Keratinocyte (primary cell): ENCODE data around the gene UNKL. TPM values are rescaled to one million over a fixed set of nuclear protein-coding genes. Genes with fewer than 3 reads are reported as not detected.

ENCODE experiments used
- DNase-seq: peaks from one replicate; pipeline ENCODE4 v3.0.0-alpha.2; 2011; ENCODE audit warnings: low read depth, missing footprints, low spot score
- FAIRE-seq: peaks from 2 replicates; lab custom pipeline; 2011; peaks lifted over from hg19 to GRCh38; lab: Jason Lieb, UNC
- H2AFZ ChIP-seq: 2 replicates; pipeline ENCODE4 v1.6.0; 2012; ENCODE audit warnings: low read length, control low read depth, inconsistent platforms; ENCODE audit not compliant: control insufficient read depth
- H3K27ac ChIP-seq: 2 replicates; pipeline ENCODE4 v1.5.1; 2011; ENCODE audit warnings: low read length; ENCODE audit not compliant: control insufficient read depth, insufficient read depth
- H3K27me3 ChIP-seq: 3 replicates; pipeline ENCODE4 v1.6.0; 2011; ENCODE audit warnings: low read length; ENCODE audit not compliant: control insufficient read depth, insufficient read depth; ENCODE audit errors: extremely low read depth
- H3K36me3 ChIP-seq, 2 experiments: 2 replicates in 1 of 2; 3 replicates in 1 of 2; pipeline ENCODE4 v1.5.1; 2011; ENCODE audit warnings: low read length in 2 of 2, mild to moderate bottlenecking in 1 of 2; ENCODE audit not compliant: control insufficient read depth in 2 of 2, insufficient read depth in 2 of 2; ENCODE audit errors: extremely low read depth in 1 of 2
- H3K4me1 ChIP-seq: 3 replicates; pipeline ENCODE4 v1.5.1; 2011; ENCODE audit warnings: low read length; ENCODE audit not compliant: control insufficient read depth, insufficient read depth; ENCODE audit errors: extremely low read depth
- H3K4me2 ChIP-seq: 3 replicates; pipeline ENCODE4 v1.6.0; 2011; ENCODE audit warnings: low read depth, low read length; ENCODE audit not compliant: control insufficient read depth, insufficient read depth; ENCODE audit errors: extremely low read depth
- H3K4me3 ChIP-seq, 3 experiments: fragments of 200-600 bp in 1 of 3; sonication (generic) in 1 of 3; 2 replicates in 2 of 3; 3 replicates in 1 of 3; pipeline ENCODE4 v1.5.1; 2011 to 2016; ENCODE audit warnings: low read length in 3 of 3, mild to moderate bottlenecking in 3 of 3, control low read depth in 2 of 3, inconsistent platforms in 1 of 3, low read depth in 1 of 3, mixed read lengths in 1 of 3, mixed run types in 1 of 3, moderate library complexity in 1 of 3; ENCODE audit not compliant: control insufficient read depth in 2 of 3, insufficient read depth in 2 of 3; ENCODE audit errors: extremely low read depth in 1 of 3
- H3K79me2 ChIP-seq: 2 replicates; pipeline ENCODE4 v1.6.0; 2012; ENCODE audit warnings: low read length; ENCODE audit not compliant: control insufficient read depth, insufficient read depth
- H3K9ac ChIP-seq: 3 replicates; pipeline ENCODE4 v1.6.0; 2011; ENCODE audit warnings: low read length; ENCODE audit not compliant: control insufficient read depth, insufficient read depth; ENCODE audit errors: extremely low read depth
- H3K9me1 ChIP-seq: 3 replicates; pipeline ENCODE4 v1.6.0; 2011; ENCODE audit warnings: low read length; ENCODE audit not compliant: control insufficient read depth, insufficient read depth; ENCODE audit errors: extremely low read depth
- H3K9me3 ChIP-seq: 2 replicates; pipeline ENCODE4 v1.5.1; 2012; ENCODE audit warnings: low read depth, low read length; ENCODE audit not compliant: control insufficient read depth
- H4K20me1 ChIP-seq: 3 replicates; pipeline ENCODE4 v1.6.0; 2011; ENCODE audit warnings: low read length; ENCODE audit not compliant: control insufficient read depth, insufficient read depth; ENCODE audit errors: extremely low read depth
- CTCF ChIP-seq, 3 experiments: IDR thresholded peaks in 1 of 3; conservative IDR thresholded peaks in 1 of 3; optimal IDR thresholded peaks in 1 of 3; 2 replicates in 2 of 3; 3 replicates in 1 of 3; pipeline versions ENCODE3 to v1.5.1; 2011; ENCODE audit warnings: low read length in 3 of 3, mild to moderate bottlenecking in 3 of 3, moderate library complexity in 2 of 3, control low read depth in 1 of 3, inconsistent platforms in 1 of 3; ENCODE audit not compliant: insufficient read depth in 2 of 3; ENCODE audit errors: extremely low read depth in 1 of 3
- EZH2 ChIP-seq: IDR thresholded peaks from one replicate; pipeline ENCODE4 v1.6.1; 2012; ENCODE audit warnings: inconsistent platforms, mild to moderate bottlenecking, low read length, moderate library complexity
- dilution Hi-C: fragments of 300-500 bp; cut with MboI; formaldehyde crosslinking; loops from one replicate; pipeline ENCODE4 v1.7.0; 2020; ENCODE audit warnings: low sequenced_read_pairs; ENCODE audit not compliant: extremely low pct_ligation_motif_present
- polyA plus RNA-seq, 5 experiments: library from polyadenylated mRNA; depleted of rRNA in 3 of 5; stranded (reverse) in 3 of 5; stranded (forward) in 1 of 5; unstranded in 1 of 5; fragments of >200 nt; gene quantifications; 1 replicate in 1 of 5; 2 replicates in 3 of 5; 3 replicates in 1 of 5; pipeline versions ENCODE4 v1.2.1 to v1.2.3, GENCODE V29; 2011 to 2012; ENCODE audit warnings: missing spikeins in 2 of 5, low read depth in 1 of 5, low replicate concordance in 1 of 5

The UNKL gene
- polyA plus RNA-seq, 1 donor (not counting 4 experiments of a cell fraction or from before 2014, with no cell fraction given), result 2.3 TPM

- peaks cover 0 to 11% of the 10 kb centered on the region in 2 experiments for H3K36me3 ChIP-seq
- no peaks in the 10 kb centered on the region for H3K79me2 ChIP-seq
- TF ChIP-seq EZH2 (no peak), CTCF (optimal IDR thresholded peaks at IDR 0.05 in 1 of 3, IDR thresholded peaks at IDR 0.05 in 1 of 3, conservative IDR thresholded peaks at IDR 0.05 in 1 of 3; ENCODE audit: extremely low read depth in 1 of 3, insufficient read depth in 2 of 3, low read length in 3 of 3) (no peak)
- no peak for DNase-seq
- no peak overlapping the region for H3K9ac ChIP-seq
- FAIRE-seq, result no peak
- no peak overlapping the region for H3K4me2 ChIP-seq
- no peaks in the 10 kb centered on the region for H3K9me3 ChIP-seq
- dilution Hi-C loops, result no loop called here
- no peaks in the 10 kb centered on the region for H3K27me3 ChIP-seq
- H3K9me1 ChIP-seq, result no peaks in the 10 kb centered on the region
- no peaks in the 10 kb centered on the region for H3K4me1 ChIP-seq
- H2AFZ ChIP-seq, result no peak overlapping the region
- H3K27ac ChIP-seq, result no peak overlapping the region
- H3K4me3 ChIP-seq, result no peak overlapping the region
- H4K20me1 ChIP-seq, result no peaks in the 10 kb centered on the region
Measured at GRCh38 chr16:1443403-1443973, 29.0 kb upstream of the UNKL start.

- dilution Hi-C loops, result no loop called here
Measured at GRCh38 chr16:1442697-1443096, 28.2 kb upstream of the UNKL start.

More at GRCh38 chr16:1442697-1443096, 28.2 kb upstream of the UNKL start:
- H2AFZ ChIP-seq, result no peak overlapping the region
- DNase-seq (no peak), FAIRE-seq (no peak)
- H3K4me3 ChIP-seq, result no peak overlapping the region
- no peaks in the 10 kb centered on the region for H4K20me1 ChIP-seq
- no peaks in the 10 kb centered on the region for H3K27me3 ChIP-seq
- peaks cover 0 to 9% of the 10 kb centered on the region in 2 experiments for H3K36me3 ChIP-seq
- no peaks in the 10 kb centered on the region for H3K4me1 ChIP-seq
- TF ChIP-seq EZH2, result no peak
- TF ChIP-seq CTCF (optimal IDR thresholded peaks at IDR 0.05 in 1 of 3, IDR thresholded peaks at IDR 0.05 in 1 of 3, conservative IDR thresholded peaks at IDR 0.05 in 1 of 3; ENCODE audit: extremely low read depth in 1 of 3, insufficient read depth in 2 of 3, low read length in 3 of 3), result no peak
- H3K4me2 ChIP-seq, result no peak overlapping the region
- H3K27ac ChIP-seq, result no peak overlapping the region
- no peaks in the 10 kb centered on the region for H3K9me1 ChIP-seq
- H3K79me2 ChIP-seq, result no peaks in the 10 kb centered on the region
- no peaks in the 10 kb centered on the region for H3K9me3 ChIP-seq
- no peak overlapping the region for H3K9ac ChIP-seq
